K562 (cell line): ENCODE results near the gene SYK. TPM values are rescaled to one million over a fixed set of nuclear protein-coding genes. Genes with fewer than 3 reads are reported as not detected.

Experiments used
- ATAC-seq: fragments of 200-7000 bp; cut with Tn5 transposase; 3 replicates; pipeline ENCODE4 v1.9.1; 2020; ENCODE audit warnings: moderate library complexity
- BruUV-seq: library from RNA; stranded (reverse); fragments of 400-500 nt; replicated peaks from 2 replicates; lab custom pipeline; 2021; lab: Mats Ljungman, UMichigan
- CTCF ChIA-PET: fragments of 300-600 bp; formaldehyde crosslinking; extraction: SDS; loops from one replicate; lab custom pipeline; 2021; ENCODE audit warnings: low intra/inter-chr PET ratio; lab: Yijun Ruan, JAX
- POLR2A ChIA-PET: fragments of 300-600, 350-650 bp; sonication (Branson Sonifier 250); formaldehyde crosslinking; extraction: SDS; loops from one replicate; lab custom pipeline; 2021; ENCODE audit warnings: antibody characterized with exemption, inconsistent platforms; lab: Yijun Ruan, JAX
- DNase-seq, 4 experiments: peaks; one replicate each; pipeline versions ENCODE4 v3.0.0 to v3.0.0-alpha.2; 2011 to 2018; ENCODE audit warnings: low spot score in 3 of 4, mixed read lengths in 3 of 4; ENCODE audit errors: extremely low read depth in 1 of 4
- FAIRE-seq: peaks from 2 replicates; lab custom pipeline; 2011; peaks lifted over from hg19 to GRCh38; lab: Jason Lieb, UNC
- H2AFZ ChIP-seq: 2 replicates; pipeline ENCODE4 v1.6.0; 2011; ENCODE audit warnings: low read depth, low read length, control low read depth, inconsistent platforms
- H3K27ac ChIP-seq: fragments of 200-600 bp; 3 replicates; pipeline ENCODE4 v1.8.0; 2011; ENCODE audit warnings: low read depth, mild to moderate bottlenecking, control low read depth, inconsistent platforms, low read length, moderate library complexity, mixed read lengths; ENCODE audit errors: extremely low read depth
- H3K27me3 ChIP-seq, 2 experiments: fragments of 300-600 bp in 1 of 2; 2 replicates in 1 of 2; 3 replicates in 1 of 2; pipeline versions ENCODE4 v1.6.0 to v1.8.0; 2011; ENCODE audit warnings: inconsistent platforms in 2 of 2, low read length in 2 of 2, mild to moderate bottlenecking in 1 of 2, mixed read lengths in 1 of 2, moderate library complexity in 1 of 2; ENCODE audit not compliant: control insufficient read depth in 2 of 2, insufficient read depth in 2 of 2
- H3K36me3 ChIP-seq: fragments of 300-600 bp; 3 replicates; pipeline ENCODE4 v1.8.0; 2011; ENCODE audit warnings: mild to moderate bottlenecking, low read length, inconsistent platforms; ENCODE audit not compliant: control insufficient read depth, insufficient read depth
- H3K4me1 ChIP-seq, 2 experiments: fragments of 200-600 bp in 1 of 2; replicated peaks in 1 of 2; 2 replicates in 1 of 2; 3 replicates in 1 of 2; pipeline versions ENCODE4 v1.5.1 to v1.8.0; 2011; ENCODE audit warnings: inconsistent platforms in 2 of 2, low read length in 2 of 2, mild to moderate bottlenecking in 1 of 2, mixed read lengths in 1 of 2, moderate library complexity in 1 of 2; ENCODE audit not compliant: control insufficient read depth in 2 of 2, insufficient read depth in 2 of 2
- H3K4me2 ChIP-seq: 2 replicates; pipeline ENCODE4 v1.6.1; 2011; ENCODE audit warnings: low read length, control low read depth, inconsistent platforms, mixed read lengths; ENCODE audit not compliant: insufficient read depth
- H3K4me3 ChIP-seq: fragments of 200-600 bp; sonication (generic), shearing (Covaris generic); 2 replicates; pipeline ENCODE4 v1.5.1; 2016; ENCODE audit warnings: control low read depth, inconsistent platforms
- H3K79me2 ChIP-seq: fragments of 200-600 bp; 3 replicates; pipeline ENCODE4 v1.8.0; 2011; ENCODE audit warnings: low read length, inconsistent platforms; ENCODE audit not compliant: control insufficient read depth, insufficient read depth
- H3K9ac ChIP-seq, 2 experiments: 2 replicates each; pipeline versions ENCODE4 v1.6.0 to v1.6.1; 2011; ENCODE audit warnings: low read depth in 2 of 2, low read length in 2 of 2, control low read depth in 1 of 2, inconsistent platforms in 1 of 2, mild to moderate bottlenecking in 1 of 2, mixed read lengths in 1 of 2; ENCODE audit not compliant: insufficient read depth in 1 of 2
- H3K9me1 ChIP-seq: one replicate; pipeline ENCODE4 v1.6.0; 2011; ENCODE audit warnings: inconsistent platforms, mild to moderate bottlenecking, low read length, moderate library complexity; ENCODE audit not compliant: control insufficient read depth, insufficient read depth
- H3K9me3 ChIP-seq: replicated peaks from 2 replicates; pipeline ENCODE4 v1.5.1; 2011; ENCODE audit warnings: low read depth, low read length, inconsistent platforms; ENCODE audit not compliant: control insufficient read depth, insufficient read depth
- H4K20me1 ChIP-seq: replicated peaks from 2 replicates; pipeline ENCODE4 v1.6.1; 2011; ENCODE audit warnings: low read length, inconsistent platforms, mixed read lengths; ENCODE audit not compliant: control insufficient read depth, insufficient read depth
- CBX8 ChIP-seq: fragments of 200-600 bp; sonication (generic); IDR thresholded peaks from 2 replicates; pipeline ENCODE4 v1.6.1; 2012; ENCODE audit warnings: borderline replicate concordance, mixed run types, low read depth, mild to moderate bottlenecking, moderate library complexity, mixed read lengths, low read length, control low read depth, inconsistent platforms; ENCODE audit not compliant: poor library complexity, severe bottlenecking; ENCODE audit errors: extremely low read depth
- HMGN3 ChIP-seq: IDR thresholded peaks from 2 replicates; pipeline ENCODE4 v1.6.1; 2011; ENCODE audit warnings: borderline replicate concordance, low read depth, mild to moderate bottlenecking, mixed read lengths, low read length; ENCODE audit not compliant: insufficient read length; ENCODE audit errors: extremely low read depth
- RBM14 ChIP-seq: fragments of 200-400 bp; formaldehyde crosslinking; IDR thresholded peaks from 2 replicates; pipeline ENCODE4 v1.6.1; 2018; ENCODE audit warnings: low read depth, mild to moderate bottlenecking, low read length, moderate library complexity, borderline replicate concordance; ENCODE audit not compliant: insufficient read depth
- ZNF696 ChIP-seq: fragments of 250-450 bp; sonication (Bioruptor Pico); conservative IDR thresholded peaks from 2 replicates; pipeline ENCODE4 v1.4.0; 2020; ENCODE audit warnings: mild to moderate bottlenecking, moderate library complexity
- ZNF75A ChIP-seq: fragments of 450-650 bp; formaldehyde crosslinking; IDR thresholded peaks from 2 replicates; pipeline ENCODE4 v1.4.0; 2020; ENCODE audit warnings: mild to moderate bottlenecking
- WGBS: fragments of 100-300 bp; shearing (Covaris generic); methylation state at CpG from one replicate; pipeline ENCODE4 v1.1.6; 2016; ENCODE audit warnings: low coverage, mixed read lengths; ENCODE audit not compliant: insufficient coverage; ENCODE audit errors: missing lambda C conversion rate; 5-methylcytosine and 5-hydroxymethylcytosine counted together
- in situ Hi-C: fragments of 300-500 bp; cut with MboI; formaldehyde crosslinking; loops from 4 replicates; pipeline ENCODE4 v1.15.0; 2018; ENCODE audit warnings: inconsistent platforms, mixed read lengths
- intact Hi-C: fragments of 100-400 bp; cut with micrococcal nuclease; formaldehyde crosslinking; loops from 2 replicates; pipeline ENCODE4 v1.14.2; 2022
- polyA plus RNA-seq, 8 experiments: library from polyadenylated mRNA; depleted of rRNA in 4 of 8; stranded (reverse) in 5 of 8; unstranded in 3 of 8; fragments of >200 nt; fragmentation: Nextera tagmentation in 2 of 8; fragmentation: Illumina TruSeq in 1 of 8; extraction: Ambion mirVana in 2 of 8; extraction: Trizol in 1 of 8; gene quantifications; 2 replicates each; pipeline versions ENCODE4 v1.2.1 to v1.2.3, GENCODE V29; 2011 to 2014; ENCODE audit warnings: inconsistent platforms in 1 of 8, missing spikeins in 1 of 8
- total RNA-seq, 7 experiments: library from RNA; depleted of rRNA in 6 of 7; stranded (reverse); fragments of >200 nt in 6 of 7; fragmentation: Illumina TruSeq in 2 of 7; extraction: Trizol in 2 of 7; gene quantifications; 2 replicates each; pipeline versions ENCODE4 v1.2.1 to v1.2.3, GENCODE V29; 2011 to 2021; ENCODE audit warnings: low replicate concordance in 1 of 7
- TF ChIP-seq, protein P1 (sequence below): sonication (generic); formaldehyde crosslinking; IDR thresholded peaks from 2 replicates; pipeline ENCODE4 v1.8.0; 2022; ENCODE audit warnings: mild to moderate bottlenecking, missing genetic modification reagents, borderline replicate concordance
- TF ChIP-seq, protein P2 (sequence below): fragments of 250-450 bp; sonication (Bioruptor Pico); IDR thresholded peaks from 2 replicates; pipeline ENCODE4 v1.8.0; 2022; ENCODE audit warnings: inconsistent platforms, mild to moderate bottlenecking, moderate library complexity, borderline replicate concordance

Gene SYK
- total and polyA plus RNA-seq, 9 of the 15 experiments (the other 6 are each of a cell fraction or from before 2014, with no cell fraction given): 3.9 to 32.7 (median 16.7) TPM

DNA sequence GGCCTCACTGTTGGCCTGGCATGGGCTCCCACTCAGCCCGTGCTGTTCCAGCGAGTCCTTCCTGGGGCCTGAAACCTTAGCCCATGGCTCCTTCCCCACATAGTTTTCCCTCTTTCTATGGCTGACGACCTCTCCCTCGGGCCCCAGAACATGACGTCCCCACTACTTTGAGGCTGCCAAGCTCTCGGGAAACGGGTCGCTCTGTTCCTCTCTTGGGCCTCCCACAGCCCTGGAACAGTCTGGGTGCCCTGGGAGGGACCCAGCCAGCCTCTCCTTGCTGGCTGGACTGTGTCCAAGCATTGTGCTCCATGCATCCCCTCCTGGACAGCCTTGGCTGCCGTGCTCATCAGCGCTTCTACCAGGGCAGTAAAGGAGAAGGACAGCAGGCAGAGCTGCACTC lies 118.3 kb downstream of the SYK start (continued):
- TF ChIP-seq CBX8: no peak
- no peak for TF ChIP-seq ZNF75A (CRISPR knock-in tag)
- TF ChIP-seq, protein P1, sequence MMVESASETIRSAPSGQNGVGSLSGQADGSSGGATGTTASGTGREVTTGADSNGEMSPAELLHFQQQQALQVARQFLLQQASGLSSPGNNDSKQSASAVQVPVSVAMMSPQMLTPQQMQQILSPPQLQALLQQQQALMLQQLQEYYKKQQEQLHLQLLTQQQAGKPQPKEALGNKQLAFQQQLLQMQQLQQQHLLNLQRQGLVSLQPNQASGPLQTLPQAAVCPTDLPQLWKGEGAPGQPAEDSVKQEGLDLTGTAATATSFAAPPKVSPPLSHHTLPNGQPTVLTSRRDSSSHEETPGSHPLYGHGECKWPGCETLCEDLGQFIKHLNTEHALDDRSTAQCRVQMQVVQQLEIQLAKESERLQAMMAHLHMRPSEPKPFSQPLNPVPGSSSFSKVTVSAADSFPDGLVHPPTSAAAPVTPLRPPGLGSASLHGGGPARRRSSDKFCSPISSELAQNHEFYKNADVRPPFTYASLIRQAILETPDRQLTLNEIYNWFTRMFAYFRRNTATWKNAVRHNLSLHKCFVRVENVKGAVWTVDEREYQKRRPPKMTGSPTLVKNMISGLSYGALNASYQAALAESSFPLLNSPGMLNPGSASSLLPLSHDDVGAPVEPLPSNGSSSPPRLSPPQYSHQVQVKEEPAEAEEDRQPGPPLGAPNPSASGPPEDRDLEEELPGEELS (CRISPR knock-in tag): no peak
- TF ChIP-seq, protein P2, sequence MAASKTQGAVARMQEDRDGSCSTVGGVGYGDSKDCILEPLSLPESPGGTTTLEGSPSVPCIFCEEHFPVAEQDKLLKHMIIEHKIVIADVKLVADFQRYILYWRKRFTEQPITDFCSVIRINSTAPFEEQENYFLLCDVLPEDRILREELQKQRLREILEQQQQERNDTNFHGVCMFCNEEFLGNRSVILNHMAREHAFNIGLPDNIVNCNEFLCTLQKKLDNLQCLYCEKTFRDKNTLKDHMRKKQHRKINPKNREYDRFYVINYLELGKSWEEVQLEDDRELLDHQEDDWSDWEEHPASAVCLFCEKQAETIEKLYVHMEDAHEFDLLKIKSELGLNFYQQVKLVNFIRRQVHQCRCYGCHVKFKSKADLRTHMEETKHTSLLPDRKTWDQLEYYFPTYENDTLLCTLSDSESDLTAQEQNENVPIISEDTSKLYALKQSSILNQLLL: no peak

DNA sequence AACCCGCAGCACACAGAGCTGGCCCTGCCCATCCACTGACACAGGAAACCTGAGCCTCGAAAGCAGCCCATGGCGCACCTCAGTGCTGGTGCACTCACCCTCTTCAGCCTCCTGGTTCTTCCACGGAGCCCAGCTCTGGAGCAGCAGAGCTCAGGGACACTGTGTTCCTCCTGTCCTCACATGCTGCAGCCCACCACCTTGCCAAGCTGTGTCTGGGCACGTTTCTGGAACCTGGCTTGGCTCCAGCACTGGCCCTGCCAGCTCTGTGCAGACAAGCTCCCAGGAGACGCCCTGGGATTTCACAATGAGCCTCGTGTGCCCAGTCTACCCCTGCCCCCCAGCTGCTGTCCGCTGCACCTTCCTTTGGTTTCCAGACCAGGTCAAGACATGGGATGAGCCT lies 119.5 kb downstream of the SYK start:
- ATAC-seq: no peak

More for the DNA sequence above, 119.5 kb downstream of the SYK start:
- in situ Hi-C loops (loop anchor here (25.0 kb wide), 2 partner anchors 516 to 1066 kb away; no protein-coding TSS in a partner anchor), intact Hi-C loops (no loop called here)
- no peak overlapping the region; a peak in 1 of 4 replicates for H3K9ac ChIP-seq
- no peaks in the 10 kb centered on the region for H4K20me1 ChIP-seq
- WGBS: 2% methylated on average over 8 of the region's 8 CpGs
- H3K27ac ChIP-seq: no peak overlapping the region
- ChIA-PET CTCF (no interaction called here), POLR2A (interaction anchor here (0.5 kb wide), 1 partner anchor 1243 kb away, joined by 3 read pairs; no protein-coding TSS in a partner anchor)
- no peaks in the 10 kb centered on the region for H3K9me1 ChIP-seq
- H3K4me3 ChIP-seq: no peak overlapping the region
- H2AFZ ChIP-seq: no peak overlapping the region
- TF ChIP-seq RBM14: no peak
- TF ChIP-seq ZNF696 (CRISPR knock-in tag): no peak
- TF ChIP-seq HMGN3: no peak
- no peaks in the 10 kb centered on the region for H3K36me3 ChIP-seq
- H3K4me1 ChIP-seq: no peaks in the 10 kb centered on the region
- DNase-seq: no peak
- FAIRE-seq: no peak
- no peaks in the 10 kb centered on the region for H3K9me3 ChIP-seq
- H3K27me3 ChIP-seq: peaks cover 0 to 48% of the 10 kb centered on the region in 2 experiments; a peak in 2 of 5 replicates
- no peaks in the 10 kb centered on the region for H3K79me2 ChIP-seq
- BruUV-seq: no TSS peak
- H3K4me2 ChIP-seq: no peak overlapping the region
